ENCODE data around the gene ALOX5. TPM values are rescaled to one million over a fixed set of nuclear protein-coding genes. Genes with fewer than 3 reads are reported as not detected.
"Not testable (repeated sequence)": the region's sequence is repeated elsewhere in the genome, so short reads cannot be mapped to it uniquely, and the experiment has no call there.

ALOX5 gene
- total and polyA plus RNA-seq, 7 donors = 1.6 to 3.1 (median 2.0) TPM

DNA sequence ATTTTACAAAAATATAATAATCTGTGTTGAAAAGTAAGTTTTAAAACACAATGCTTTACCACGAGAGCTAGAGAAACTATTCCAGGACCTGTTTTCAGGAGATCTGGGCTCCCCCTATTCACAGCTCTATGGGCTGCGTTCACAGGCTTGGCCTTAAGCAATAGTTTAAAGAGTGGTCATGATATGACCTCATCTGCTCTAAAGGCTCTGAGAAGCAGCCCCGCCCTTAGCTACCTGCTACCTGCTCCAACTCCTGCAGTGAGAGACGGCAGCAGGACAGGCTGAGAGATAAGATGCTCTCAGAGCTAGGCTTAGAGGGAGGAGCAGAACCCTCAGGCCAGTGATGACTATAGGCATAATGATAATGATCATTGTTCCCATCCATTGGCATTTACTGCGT is 12.6 kb downstream of the ALOX5 start:
- DNase-seq (no peak), ATAC-seq (no peak)
- Histone ChIP-seq H3K27me3 (ENCODE audit: insufficient read depth in 3 of 3, low read length in 2 of 3) (no peaks in the 10 kb centered on the region), H3K36me3 (ENCODE audit: insufficient read depth in 1 of 2, low read depth in 1 of 2) (no peaks in the 10 kb centered on the region), H3K4me3 (no peak overlapping the region), H3K9me3 (no peaks in the 10 kb centered on the region), H3K4me1 (no peaks in the 10 kb centered on the region), H3K27ac (no peak overlapping the region)
- WGBS, 3 donors = 85 to 87% (median 87%) methylated on average over 5 of the region's 5 CpGs
- intact Hi-C loops (cut with DNase I) = no loop called here
- TF ChIP-seq, protein P1, sequence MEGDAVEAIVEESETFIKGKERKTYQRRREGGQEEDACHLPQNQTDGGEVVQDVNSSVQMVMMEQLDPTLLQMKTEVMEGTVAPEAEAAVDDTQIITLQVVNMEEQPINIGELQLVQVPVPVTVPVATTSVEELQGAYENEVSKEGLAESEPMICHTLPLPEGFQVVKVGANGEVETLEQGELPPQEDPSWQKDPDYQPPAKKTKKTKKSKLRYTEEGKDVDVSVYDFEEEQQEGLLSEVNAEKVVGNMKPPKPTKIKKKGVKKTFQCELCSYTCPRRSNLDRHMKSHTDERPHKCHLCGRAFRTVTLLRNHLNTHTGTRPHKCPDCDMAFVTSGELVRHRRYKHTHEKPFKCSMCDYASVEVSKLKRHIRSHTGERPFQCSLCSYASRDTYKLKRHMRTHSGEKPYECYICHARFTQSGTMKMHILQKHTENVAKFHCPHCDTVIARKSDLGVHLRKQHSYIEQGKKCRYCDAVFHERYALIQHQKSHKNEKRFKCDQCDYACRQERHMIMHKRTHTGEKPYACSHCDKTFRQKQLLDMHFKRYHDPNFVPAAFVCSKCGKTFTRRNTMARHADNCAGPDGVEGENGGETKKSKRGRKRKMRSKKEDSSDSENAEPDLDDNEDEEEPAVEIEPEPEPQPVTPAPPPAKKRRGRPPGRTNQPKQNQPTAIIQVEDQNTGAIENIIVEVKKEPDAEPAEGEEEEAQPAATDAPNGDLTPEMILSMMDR (IDR thresholded peaks at IDR 0.05) = no peak

DNA sequence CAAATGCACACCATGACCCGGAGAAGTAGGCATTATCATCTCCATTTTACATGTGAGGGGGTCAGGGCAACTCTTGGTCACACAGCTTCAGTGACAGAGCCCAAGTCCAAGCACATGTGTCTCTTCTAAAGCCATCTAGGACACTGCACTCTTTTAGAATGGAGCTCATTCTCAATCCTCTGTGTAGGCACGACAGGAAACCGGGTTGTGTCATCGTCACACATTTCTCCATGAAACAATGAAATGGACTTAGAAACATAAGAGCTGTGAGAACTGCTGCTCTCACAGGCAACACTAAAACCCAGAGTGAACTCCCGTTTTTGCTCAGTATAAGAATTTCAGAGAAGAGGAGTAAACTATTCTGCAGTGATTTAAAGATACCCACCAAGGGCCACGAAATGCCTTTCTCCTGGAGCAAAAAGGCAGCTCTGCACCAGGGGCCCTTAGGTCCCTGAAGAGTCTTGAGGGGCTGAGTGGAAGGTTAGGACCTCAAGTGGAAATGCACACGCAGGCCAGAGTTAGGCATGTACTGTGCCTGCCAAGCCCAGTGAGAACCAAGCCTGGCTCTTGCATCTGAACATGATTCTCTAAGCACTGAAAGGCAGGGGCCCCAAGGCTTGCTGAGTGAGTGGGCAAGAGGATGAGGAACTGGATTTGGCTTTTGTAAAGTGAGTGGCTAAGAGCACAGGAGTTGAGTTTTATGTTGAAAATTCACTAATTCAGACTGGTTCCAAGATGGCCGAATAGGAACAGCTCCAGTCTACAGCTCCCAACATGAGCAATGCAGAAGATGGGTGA is 13.3 kb downstream of the ALOX5 start:
- Histone ChIP-seq H3K27me3 (ENCODE audit: insufficient read depth in 3 of 3, low read length in 2 of 3) (no peaks in the 10 kb centered on the region), H3K4me1 (no peaks in the 10 kb centered on the region), H3K9me3 (no peaks in the 10 kb centered on the region), H3K27ac (no peak overlapping the region), H3K36me3 (ENCODE audit: insufficient read depth in 1 of 2, low read depth in 1 of 2) (no peaks in the 10 kb centered on the region), H3K4me3 (no peak overlapping the region)
- DNase-seq (no peak), ATAC-seq (no peak)
- intact Hi-C loops (cut with DNase I) = no loop called here
- WGBS, 3 donors = 71 to 79% (median 77%) methylated on average over 8 of the region's 8 CpGs
- TF ChIP-seq, protein P1 (IDR thresholded peaks at IDR 0.05) = no peak

DNA sequence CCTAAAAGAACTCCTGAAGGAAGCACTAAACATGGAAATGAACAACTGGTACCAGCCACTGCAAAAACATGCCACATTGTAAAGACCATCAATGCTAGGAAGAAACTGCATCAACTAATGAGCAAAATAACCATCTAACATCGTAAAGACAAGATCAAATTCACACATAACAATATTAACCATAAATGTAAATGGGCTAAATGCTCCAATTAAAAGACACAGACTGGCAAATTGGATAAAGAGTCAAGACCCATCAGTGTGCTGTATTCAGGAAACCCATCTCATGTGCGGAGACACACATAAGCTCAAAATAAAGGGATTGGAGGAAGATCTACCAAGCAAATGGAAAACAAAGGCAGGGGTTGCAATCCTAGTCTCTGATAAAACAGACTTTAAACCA is 15.7 kb downstream of the ALOX5 start:
- DNase-seq; ATAC-seq; H3K36me3 ChIP-seq (ENCODE audit: insufficient read depth in 1 of 2, low read depth in 1 of 2); intact Hi-C loops (cut with DNase I); H3K4me3 ChIP-seq; H3K9me3 ChIP-seq; H3K4me1 ChIP-seq; H3K27ac ChIP-seq; H3K27me3 ChIP-seq (ENCODE audit: insufficient read depth in 3 of 3, low read length in 2 of 3): not testable (repeated sequence)
- 82 to 94% (median 92%) methylated on average over 2 of the region's 2 CpGs for WGBS, 3 donors

DNA sequence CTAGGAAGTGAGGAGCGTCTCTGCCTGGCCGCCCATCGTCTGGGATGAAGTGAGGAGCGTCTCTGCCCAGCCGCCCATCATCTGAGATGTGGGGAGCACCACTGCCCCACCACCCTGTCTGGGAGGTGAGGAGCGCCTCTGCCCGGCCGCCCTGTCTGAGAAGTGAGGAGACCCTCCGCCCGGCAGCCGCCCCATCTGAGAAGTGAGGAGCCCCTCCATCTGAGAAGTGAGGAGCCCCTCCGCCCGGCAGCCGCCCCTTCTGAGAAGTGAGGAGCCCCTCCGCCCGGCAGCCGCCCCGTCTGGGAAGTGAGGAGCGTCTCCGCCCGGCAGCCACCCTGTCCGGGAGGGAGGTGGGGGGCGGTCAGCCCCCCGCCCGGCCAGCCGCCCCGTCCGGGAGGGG is 17.6 kb downstream of the ALOX5 start:
- WGBS, 3 donors = 76 to 96% (median 91%) methylated on average over 9 to 22 of the region's 28 CpGs
- H3K36me3 ChIP-seq (ENCODE audit: insufficient read depth in 1 of 2, low read depth in 1 of 2); H3K27me3 ChIP-seq (ENCODE audit: insufficient read depth in 3 of 3, low read length in 2 of 3); intact Hi-C loops (cut with DNase I); H3K4me1 ChIP-seq; H3K27ac ChIP-seq; H3K9me3 ChIP-seq; ATAC-seq; DNase-seq; H3K4me3 ChIP-seq: not testable (repeated sequence)

DNA sequence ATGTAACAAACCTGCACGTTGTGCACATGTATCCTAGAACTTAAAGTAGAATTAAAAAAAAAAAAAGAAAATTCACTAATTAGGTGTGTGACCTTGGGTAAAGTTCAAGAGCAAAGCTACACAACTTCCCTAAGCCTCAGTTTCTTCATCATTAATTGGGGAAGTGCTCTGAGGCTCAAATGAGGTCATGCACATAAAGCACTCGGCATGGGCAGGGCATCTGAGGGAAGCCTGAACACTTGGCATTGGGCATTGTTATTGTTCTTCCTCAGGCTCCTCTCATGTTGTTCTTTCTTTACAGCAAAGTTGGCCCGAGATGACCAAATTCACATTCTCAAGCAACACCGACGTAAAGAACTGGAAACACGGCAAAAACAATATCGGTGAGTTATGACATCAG is 21.5 kb downstream of the ALOX5 start:
- Histone ChIP-seq H3K27ac (no peak overlapping the region), H3K27me3 (ENCODE audit: insufficient read depth in 3 of 3, low read length in 2 of 3) (no peaks in the 10 kb centered on the region), H3K36me3 (ENCODE audit: insufficient read depth in 1 of 2, low read depth in 1 of 2) (no peaks in the 10 kb centered on the region), H3K4me3 (no peak overlapping the region), H3K9me3 (no peaks in the 10 kb centered on the region), H3K4me1 (no peaks in the 10 kb centered on the region)
- no peak for DNase-seq
- TF ChIP-seq, protein P1 (IDR thresholded peaks at IDR 0.05) = no peak
- ATAC-seq = no peak
- WGBS, 3 donors = 89 to 94% (median 92%) methylated on average over 7 of the region's 7 CpGs
- intact Hi-C loops (cut with DNase I) = no loop called here

DNA sequence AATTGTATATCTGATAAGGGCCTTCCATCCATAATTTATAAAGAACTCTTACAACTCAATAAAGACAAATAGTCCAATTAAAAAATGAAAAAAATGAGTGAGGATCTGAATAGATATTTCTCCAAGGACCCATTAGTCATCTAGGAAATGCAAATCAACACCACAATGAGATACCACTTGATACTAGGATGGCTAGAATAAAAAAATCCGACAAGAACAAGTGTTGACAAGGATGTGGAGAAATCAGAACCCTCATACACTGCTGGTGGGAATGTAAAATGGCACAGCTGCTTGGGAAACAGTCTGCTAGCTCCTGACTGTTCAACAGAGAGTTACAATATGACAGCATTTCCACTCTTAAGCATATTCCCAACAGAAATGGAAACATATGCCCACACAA is 24.6 kb downstream of the ALOX5 start:
- Histone ChIP-seq H3K4me1 (no peaks in the 10 kb centered on the region), H3K36me3 (ENCODE audit: insufficient read depth in 1 of 2, low read depth in 1 of 2) (no peaks in the 10 kb centered on the region), H3K4me3 (no peak overlapping the region), H3K27ac (no peak overlapping the region), H3K27me3 (ENCODE audit: insufficient read depth in 3 of 3, low read length in 2 of 3) (no peaks in the 10 kb centered on the region), H3K9me3 (no peaks in the 10 kb centered on the region)
- ATAC-seq = no peak
- TF ChIP-seq, protein P1 (IDR thresholded peaks at IDR 0.05) = no peak
- no peak for DNase-seq
- 52 to 60% (median 60%) methylated on average over 1 of the region's 1 CpG for WGBS, 3 donors
- intact Hi-C loops (cut with DNase I) = no loop called here

Measured in psoas muscle (tissue), 8 donors.